EL (cell line): ENCODE data around the gene METTL23.

ENCODE experiments used
- DNase-seq: peaks from one replicate; pipeline ENCODE4 v3.0.0-alpha.2; 2016

The METTL23 gene

GRCh38 chr17:76775021-76775600 lies 48.5 kb downstream of the METTL23 start:
- DNase-seq = no peak

GRCh38 chr17:76781056-76781982 lies 54.7 kb downstream of the METTL23 start:
- no peak for DNase-seq

- no peak for DNase-seq
These were observed 56.5 kb downstream of the METTL23 start for GRCh38 chr17:76783146-76783545.
